SK-N-SH (cell line): Measurements from ENCODE around the gene KY.

Experiments
- CHD2 ChIP-seq: fragments of 150-350 bp; IDR thresholded peaks from 2 replicates; pipeline ENCODE4 v1.6.1; 2018; ENCODE audit warnings: low read length; ENCODE audit not compliant: partially characterized antibody
- EP300 ChIP-seq, 2 experiments: IDR thresholded peaks; 2 replicates each; pipeline versions ENCODE4 v1.4.0 to v1.6.1; 2012; ENCODE audit warnings: borderline replicate concordance in 1 of 2, low read depth in 1 of 2, low read length in 1 of 2
- EZH2phosphoT487 ChIP-seq: fragments of 200-600 bp; sonication (generic); IDR thresholded peaks from 2 replicates; pipeline ENCODE4 v1.6.1; 2017; ENCODE audit warnings: low read depth, mixed run types, mild to moderate bottlenecking, antibody characterized with exemption, moderate library complexity, borderline replicate concordance
- FOSL2 ChIP-seq: IDR thresholded peaks from 2 replicates; pipeline ENCODE4 v1.4.0; 2012; ENCODE audit warnings: low read depth, mild to moderate bottlenecking, moderate library complexity, borderline replicate concordance
- RAD21 ChIP-seq: IDR thresholded peaks from 2 replicates; pipeline ENCODE4 v1.6.1; 2012; ENCODE audit warnings: mild to moderate bottlenecking, low read length
- RCOR1 ChIP-seq: fragments of 150-350 bp; IDR thresholded peaks from 2 replicates; pipeline ENCODE4 v1.6.1; 2017; ENCODE audit warnings: antibody characterized with exemption, low read length
- RFX5 ChIP-seq: IDR thresholded peaks from 2 replicates; pipeline ENCODE4 v1.6.1; 2012; ENCODE audit warnings: mild to moderate bottlenecking, improper control_type of control experiment, low read length
- TF ChIP-seq, protein P1 (sequence below): fragments of 200-600 bp; sonication (generic); IDR thresholded peaks from 2 replicates; pipeline ENCODE4 v1.6.1; 2017; ENCODE audit warnings: antibody characterized with exemption, mild to moderate bottlenecking, moderate library complexity
- TF ChIP-seq, protein P2 (sequence below): fragments of 150-350 bp; IDR thresholded peaks from 2 replicates; pipeline ENCODE4 v1.6.1; 2017; ENCODE audit warnings: antibody characterized with exemption, low read length, low read depth, borderline replicate concordance
- TF ChIP-seq, protein P3 (sequence below): fragments of 150-350 bp; IDR thresholded peaks from 2 replicates; pipeline ENCODE4 v1.6.1; 2016; ENCODE audit warnings: mild to moderate bottlenecking, low read depth, low read length

DNA sequence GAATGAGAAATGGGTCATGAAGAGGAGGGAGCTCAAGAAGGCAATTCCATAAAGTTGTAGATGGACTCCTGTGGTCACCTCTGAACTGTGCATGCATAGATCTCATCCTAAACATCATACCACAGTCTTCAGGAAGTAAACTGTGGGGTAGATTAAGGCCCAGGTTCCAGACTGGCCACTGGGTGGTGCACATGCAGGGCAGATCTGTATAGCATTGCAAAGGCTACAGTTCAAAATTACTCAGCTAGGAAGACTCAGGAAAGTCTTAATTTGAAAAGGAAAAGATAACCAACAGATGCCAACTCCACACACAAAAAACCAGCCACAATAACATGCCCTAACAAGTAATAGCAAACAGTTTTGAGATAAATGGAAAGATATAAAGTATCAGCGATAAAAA, 20.3 kb downstream of the KY start:
- TF ChIP-seq RCOR1, result no peak
- TF ChIP-seq, protein P1, sequence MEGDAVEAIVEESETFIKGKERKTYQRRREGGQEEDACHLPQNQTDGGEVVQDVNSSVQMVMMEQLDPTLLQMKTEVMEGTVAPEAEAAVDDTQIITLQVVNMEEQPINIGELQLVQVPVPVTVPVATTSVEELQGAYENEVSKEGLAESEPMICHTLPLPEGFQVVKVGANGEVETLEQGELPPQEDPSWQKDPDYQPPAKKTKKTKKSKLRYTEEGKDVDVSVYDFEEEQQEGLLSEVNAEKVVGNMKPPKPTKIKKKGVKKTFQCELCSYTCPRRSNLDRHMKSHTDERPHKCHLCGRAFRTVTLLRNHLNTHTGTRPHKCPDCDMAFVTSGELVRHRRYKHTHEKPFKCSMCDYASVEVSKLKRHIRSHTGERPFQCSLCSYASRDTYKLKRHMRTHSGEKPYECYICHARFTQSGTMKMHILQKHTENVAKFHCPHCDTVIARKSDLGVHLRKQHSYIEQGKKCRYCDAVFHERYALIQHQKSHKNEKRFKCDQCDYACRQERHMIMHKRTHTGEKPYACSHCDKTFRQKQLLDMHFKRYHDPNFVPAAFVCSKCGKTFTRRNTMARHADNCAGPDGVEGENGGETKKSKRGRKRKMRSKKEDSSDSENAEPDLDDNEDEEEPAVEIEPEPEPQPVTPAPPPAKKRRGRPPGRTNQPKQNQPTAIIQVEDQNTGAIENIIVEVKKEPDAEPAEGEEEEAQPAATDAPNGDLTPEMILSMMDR, result no peak; the same call in 1 of the 2 replicates
- TF ChIP-seq, protein P2, sequence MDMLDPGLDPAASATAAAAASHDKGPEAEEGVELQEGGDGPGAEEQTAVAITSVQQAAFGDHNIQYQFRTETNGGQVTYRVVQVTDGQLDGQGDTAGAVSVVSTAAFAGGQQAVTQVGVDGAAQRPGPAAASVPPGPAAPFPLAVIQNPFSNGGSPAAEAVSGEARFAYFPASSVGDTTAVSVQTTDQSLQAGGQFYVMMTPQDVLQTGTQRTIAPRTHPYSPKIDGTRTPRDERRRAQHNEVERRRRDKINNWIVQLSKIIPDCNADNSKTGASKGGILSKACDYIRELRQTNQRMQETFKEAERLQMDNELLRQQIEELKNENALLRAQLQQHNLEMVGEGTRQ, result no peak
- TF ChIP-seq EZH2phosphoT487, result no peak
- TF ChIP-seq, protein P3, sequence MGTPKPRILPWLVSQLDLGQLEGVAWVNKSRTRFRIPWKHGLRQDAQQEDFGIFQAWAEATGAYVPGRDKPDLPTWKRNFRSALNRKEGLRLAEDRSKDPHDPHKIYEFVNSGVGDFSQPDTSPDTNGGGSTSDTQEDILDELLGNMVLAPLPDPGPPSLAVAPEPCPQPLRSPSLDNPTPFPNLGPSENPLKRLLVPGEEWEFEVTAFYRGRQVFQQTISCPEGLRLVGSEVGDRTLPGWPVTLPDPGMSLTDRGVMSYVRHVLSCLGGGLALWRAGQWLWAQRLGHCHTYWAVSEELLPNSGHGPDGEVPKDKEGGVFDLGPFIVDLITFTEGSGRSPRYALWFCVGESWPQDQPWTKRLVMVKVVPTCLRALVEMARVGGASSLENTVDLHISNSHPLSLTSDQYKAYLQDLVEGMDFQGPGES, result no peak
- TF ChIP-seq RFX5, result no peak
- no peak for TF ChIP-seq FOSL2
- TF ChIP-seq RAD21, result no peak
- TF ChIP-seq CHD2, result no peak
- TF ChIP-seq EP300 (IDR thresholded peaks at IDR 0.05; ENCODE audit: borderline replicate concordance in 1 of 2, low read depth in 1 of 2, low read length in 1 of 2), result no peak
